Endothelial cell (in vitro differentiated cells): Measurements from ENCODE around the gene NAGPA. TPM values are rescaled to one million over a fixed set of nuclear protein-coding genes. Genes with fewer than 3 reads are reported as not detected.
A peak's percentile ranks its signal among the peaks of the same experiment; 100 is the strongest.

ENCODE experiments used
- DNase-seq: peaks from one replicate; pipeline ENCODE4 v3.0.0; 2021; ENCODE audit warnings: low spot score
- H3K27ac Mint-ChIP-seq: one replicate; pipeline ENCODE4 v1.8.0; 2021; ENCODE audit warnings: mixed read lengths, inconsistent platforms; ENCODE audit not compliant: unreplicated experiment
- H3K27me3 Mint-ChIP-seq: one replicate; pipeline ENCODE4 v1.8.0; 2021; ENCODE audit warnings: mild to moderate bottlenecking, moderate library complexity, mixed read lengths, inconsistent platforms; ENCODE audit not compliant: unreplicated experiment
- H3K36me3 Mint-ChIP-seq: one replicate; pipeline ENCODE4 v1.8.0; 2021; ENCODE audit warnings: mild to moderate bottlenecking, low read depth, mixed read lengths, inconsistent platforms; ENCODE audit not compliant: unreplicated experiment
- H3K4me1 Mint-ChIP-seq: one replicate; pipeline ENCODE4 v1.8.0; 2021; ENCODE audit warnings: mild to moderate bottlenecking, mixed read lengths, inconsistent platforms; ENCODE audit not compliant: unreplicated experiment
- H3K4me3 Mint-ChIP-seq: one replicate; pipeline ENCODE4 v1.8.0; 2021; ENCODE audit warnings: mild to moderate bottlenecking, mixed read lengths, inconsistent platforms; ENCODE audit not compliant: unreplicated experiment
- H3K9me3 Mint-ChIP-seq: one replicate; pipeline ENCODE4 v1.8.0; 2021; ENCODE audit warnings: mixed read lengths, inconsistent platforms; ENCODE audit not compliant: unreplicated experiment
- CTCF ChIP-seq: fragments of 200-600 bp; sonication (generic); IDR thresholded peaks from one replicate; pipeline ENCODE4 v1.5.0; 2021; ENCODE audit warnings: antibody characterized with exemption; ENCODE audit not compliant: unreplicated experiment
- total RNA-seq: library from RNA; stranded (reverse); fragmentation: NEBNext Ultra II Directional; extraction: Animal tissue kit (Norgen Biotek cat#: 25700); gene quantifications from one replicate; pipeline ENCODE4 v1.2.1, GENCODE V29; 2021; ENCODE audit not compliant: unreplicated experiment

NAGPA gene
- total RNA-seq, 1 donor from 2014 or later, result 10.2 TPM

DNA sequence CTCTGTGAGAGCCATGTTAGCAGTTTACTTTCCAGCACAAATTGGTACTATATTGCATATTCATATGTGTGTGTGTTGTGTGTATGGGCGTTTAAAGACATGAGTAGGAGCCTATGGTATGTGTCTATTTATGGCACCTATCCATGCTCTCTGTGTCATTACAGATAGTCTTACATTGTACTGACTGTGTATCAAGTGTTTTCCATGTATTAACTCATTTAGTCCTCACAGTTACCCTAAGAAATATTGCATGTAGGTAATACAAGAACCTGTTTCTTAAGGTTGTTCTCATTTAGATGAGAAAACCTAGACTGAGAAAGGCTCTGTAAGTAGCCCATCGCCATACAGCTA lies 39.5 kb upstream of the NAGPA start:
- peaks cover 3% of the 10 kb centered on the region for H3K27me3 Mint-ChIP-seq
- peaks cover 4% of the 10 kb centered on the region for H3K4me1 Mint-ChIP-seq
- H3K27ac Mint-ChIP-seq, result no peak overlapping the region
- no peaks in the 10 kb centered on the region for H3K9me3 Mint-ChIP-seq
- no peak for DNase-seq
- H3K4me3 Mint-ChIP-seq, result peak overlapping the region; percentile 96
- no peak for TF ChIP-seq CTCF
- peaks cover 15% of the 10 kb centered on the region for H3K36me3 Mint-ChIP-seq

- Mint-ChIP-seq H3K4me1 (peaks cover 4% of the 10 kb centered on the region), H3K4me3 (peak overlapping the region; percentile 96), H3K9me3 (no peaks in the 10 kb centered on the region), H3K27me3 (peaks cover 3% of the 10 kb centered on the region), H3K27ac (peak overlapping the region; percentile 88), H3K36me3 (peaks cover 15% of the 10 kb centered on the region)
- no peak for DNase-seq
- TF ChIP-seq CTCF, result no peak
Observed at GRCh38 chr16:5072334-5073278, 38.9 kb upstream of the NAGPA start.

- Mint-ChIP-seq H3K27me3 (peaks cover 3% of the 10 kb centered on the region), H3K9me3 (no peaks in the 10 kb centered on the region), H3K4me1 (peaks cover 4% of the 10 kb centered on the region), H3K36me3 (peaks cover 15% of the 10 kb centered on the region), H3K4me3 (peak within 1 kb of the TSS; percentile 96), H3K27ac (peak within 1 kb of the TSS; percentile 88)
- DNase-seq, result peak; percentile 88
- TF ChIP-seq CTCF, result no peak
Observed at GRCh38 chr16:5071681-5072333, 38.1 kb upstream of the NAGPA start, which contains the start of gene ALG1. ALG1 (plus strand) TSS chr16:5071843; CDS start chr16:5071850, 7 bp downstream.

GRCh38 chr16:5071341-5071680 lies 37.6 kb upstream of the NAGPA start:
- Mint-ChIP-seq H3K4me3 (peak overlapping the region; percentile 96), H3K9me3 (no peaks in the 10 kb centered on the region), H3K27ac (peak overlapping the region; percentile 64), H3K27me3 (peaks cover 3% of the 10 kb centered on the region), H3K4me1 (peaks cover 4% of the 10 kb centered on the region), H3K36me3 (peaks cover 15% of the 10 kb centered on the region)
- no peak for TF ChIP-seq CTCF
- no peak for DNase-seq
